Fibroblast of mammary gland (primary cell): ENCODE results near the gene NTN1.

Experiments
- DNase-seq: peaks from one replicate; pipeline ENCODE4 v3.0.0-alpha.2; 2010; ENCODE audit warnings: low read depth
- H3K4me3 ChIP-seq: 2 replicates; pipeline ENCODE4 v1.5.1; 2011; ENCODE audit warnings: low read depth, mild to moderate bottlenecking, low read length, moderate library complexity; ENCODE audit not compliant: control insufficient read depth
- TF ChIP-seq, protein P1 (sequence below): conservative IDR thresholded peaks from 2 replicates; pipeline ENCODE4 v1.5.1; 2011; ENCODE audit warnings: low read depth, low read length, inconsistent platforms; ENCODE audit not compliant: control insufficient read depth, insufficient read depth

Gene NTN1

DNA sequence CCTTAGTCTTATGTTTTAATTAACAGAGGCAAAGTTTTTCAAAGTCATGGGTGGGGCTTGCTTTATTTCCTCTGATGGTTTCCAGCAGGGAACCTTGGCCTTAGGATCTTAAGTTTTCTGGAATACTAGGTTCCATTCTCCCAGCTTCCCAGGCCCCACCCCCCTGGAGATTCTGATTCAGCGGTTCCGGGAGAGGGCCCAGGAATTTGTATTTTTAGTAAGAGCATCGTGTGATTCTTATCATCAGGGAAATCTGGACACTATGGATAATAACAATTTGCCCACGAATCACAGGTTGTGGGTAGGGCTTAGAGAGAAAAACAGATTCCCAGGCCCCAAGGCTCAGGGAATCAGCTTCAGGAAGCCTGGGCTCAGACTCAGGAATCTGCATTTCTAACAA, 263.6 kb downstream of the NTN1 start:
- TF ChIP-seq, protein P1, sequence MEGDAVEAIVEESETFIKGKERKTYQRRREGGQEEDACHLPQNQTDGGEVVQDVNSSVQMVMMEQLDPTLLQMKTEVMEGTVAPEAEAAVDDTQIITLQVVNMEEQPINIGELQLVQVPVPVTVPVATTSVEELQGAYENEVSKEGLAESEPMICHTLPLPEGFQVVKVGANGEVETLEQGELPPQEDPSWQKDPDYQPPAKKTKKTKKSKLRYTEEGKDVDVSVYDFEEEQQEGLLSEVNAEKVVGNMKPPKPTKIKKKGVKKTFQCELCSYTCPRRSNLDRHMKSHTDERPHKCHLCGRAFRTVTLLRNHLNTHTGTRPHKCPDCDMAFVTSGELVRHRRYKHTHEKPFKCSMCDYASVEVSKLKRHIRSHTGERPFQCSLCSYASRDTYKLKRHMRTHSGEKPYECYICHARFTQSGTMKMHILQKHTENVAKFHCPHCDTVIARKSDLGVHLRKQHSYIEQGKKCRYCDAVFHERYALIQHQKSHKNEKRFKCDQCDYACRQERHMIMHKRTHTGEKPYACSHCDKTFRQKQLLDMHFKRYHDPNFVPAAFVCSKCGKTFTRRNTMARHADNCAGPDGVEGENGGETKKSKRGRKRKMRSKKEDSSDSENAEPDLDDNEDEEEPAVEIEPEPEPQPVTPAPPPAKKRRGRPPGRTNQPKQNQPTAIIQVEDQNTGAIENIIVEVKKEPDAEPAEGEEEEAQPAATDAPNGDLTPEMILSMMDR = no peak
- no peak overlapping the region for H3K4me3 ChIP-seq
- no peak for DNase-seq

DNA sequence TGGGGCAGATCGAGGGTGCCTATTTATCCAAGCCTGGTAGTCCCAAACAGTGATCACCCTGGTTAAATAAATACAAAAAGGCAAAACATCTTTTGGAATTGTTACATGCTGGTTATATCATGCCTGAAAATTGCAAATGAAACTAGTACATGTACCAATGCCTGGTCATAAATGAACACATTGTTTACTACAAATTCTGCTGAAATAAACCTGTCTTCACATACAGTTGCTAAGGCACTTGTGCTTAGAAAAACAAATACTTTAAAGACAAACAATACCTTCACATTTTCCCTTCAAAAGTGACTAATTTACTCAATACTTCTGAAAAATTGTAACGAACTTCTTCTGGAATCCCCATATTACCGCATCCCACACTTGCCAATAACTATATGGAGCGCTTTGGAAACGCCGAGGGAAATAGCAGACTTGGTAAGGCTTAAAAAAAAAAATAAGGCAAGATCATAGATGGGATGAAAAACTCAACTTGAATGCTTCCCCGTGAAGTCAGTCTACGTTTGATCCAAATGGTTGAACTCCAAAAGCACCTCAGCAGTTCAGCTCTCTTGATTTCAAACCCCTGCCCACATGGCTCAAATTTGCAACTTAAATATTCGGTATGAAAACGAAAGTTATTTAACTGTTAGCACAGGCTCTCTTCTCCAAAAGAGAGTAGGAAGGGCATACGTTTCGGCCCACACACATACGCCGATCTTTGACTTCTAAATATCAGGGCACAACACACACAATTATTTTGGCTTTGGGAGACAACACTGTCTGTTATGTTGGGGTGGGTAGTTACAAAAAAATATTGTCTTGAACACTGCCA, 264.5 kb downstream of the NTN1 start:
- H3K4me3 ChIP-seq = no peak overlapping the region
- TF ChIP-seq, protein P1 = no peak
- no peak for DNase-seq

DNA sequence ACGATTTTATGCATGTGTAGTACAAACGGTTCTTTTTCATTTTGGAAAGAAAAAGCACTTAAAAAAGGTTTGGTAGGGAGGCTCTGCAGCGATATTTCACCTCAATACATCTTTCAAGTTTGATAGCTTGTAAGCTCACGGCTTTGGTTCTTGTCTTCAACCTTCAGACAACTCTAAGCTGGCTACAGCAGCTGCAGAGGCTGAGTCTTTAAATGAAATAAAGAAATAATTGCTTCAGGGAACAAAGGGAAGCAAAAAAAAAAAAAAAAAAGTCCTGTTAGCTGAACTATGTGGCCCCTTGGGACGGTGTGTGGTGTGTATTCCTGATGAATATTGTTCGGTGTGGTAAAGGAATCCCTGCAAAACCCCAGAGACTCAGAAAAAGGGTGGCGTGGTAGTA, 265.1 kb downstream of the NTN1 start:
- no peak for DNase-seq
- H3K4me3 ChIP-seq = no peak overlapping the region
- TF ChIP-seq, protein P1 = no peak

DNA sequence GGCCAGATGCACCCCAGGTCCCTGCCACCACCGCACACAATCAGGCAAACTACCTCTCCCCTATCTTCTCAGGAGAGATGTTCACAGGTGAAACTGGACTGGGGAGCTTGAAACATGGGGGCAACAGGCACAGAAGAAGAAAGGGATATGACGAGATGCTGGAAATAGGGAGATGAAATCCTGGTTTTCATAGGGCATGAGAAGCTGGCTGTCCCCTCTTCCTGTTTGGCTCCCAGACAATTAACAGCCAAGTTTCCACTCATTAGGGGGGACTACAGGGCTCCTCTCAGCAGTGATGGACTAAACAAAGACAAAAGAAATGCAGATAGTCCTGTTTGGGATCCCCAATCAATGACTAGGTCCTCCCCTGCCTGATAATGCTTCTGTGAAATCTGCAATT, 266.0 kb downstream of the NTN1 start:
- TF ChIP-seq, protein P1 = no peak
- H3K4me3 ChIP-seq = no peak overlapping the region
- DNase-seq = no peak

DNA sequence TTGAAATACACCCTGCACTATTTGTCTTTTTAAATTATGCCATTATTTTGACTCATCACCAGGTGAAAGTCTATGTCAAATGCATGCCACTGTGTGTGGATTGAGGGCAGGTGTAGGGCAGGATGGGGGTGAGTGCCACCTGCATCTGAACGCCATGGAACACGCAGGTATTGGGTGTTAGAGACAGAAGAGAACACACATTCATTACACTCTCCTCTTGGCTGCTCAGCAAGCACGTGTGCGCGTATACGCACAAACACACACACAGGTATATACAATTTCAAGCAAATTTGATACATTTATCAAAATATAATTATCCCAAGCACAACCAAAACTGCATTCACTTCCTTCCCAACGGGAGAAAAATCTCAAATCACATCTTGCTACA, 268.9 kb downstream of the NTN1 start:
- H3K4me3 ChIP-seq = no peak overlapping the region
- TF ChIP-seq, protein P1 = no peak
- no peak for DNase-seq

DNA sequence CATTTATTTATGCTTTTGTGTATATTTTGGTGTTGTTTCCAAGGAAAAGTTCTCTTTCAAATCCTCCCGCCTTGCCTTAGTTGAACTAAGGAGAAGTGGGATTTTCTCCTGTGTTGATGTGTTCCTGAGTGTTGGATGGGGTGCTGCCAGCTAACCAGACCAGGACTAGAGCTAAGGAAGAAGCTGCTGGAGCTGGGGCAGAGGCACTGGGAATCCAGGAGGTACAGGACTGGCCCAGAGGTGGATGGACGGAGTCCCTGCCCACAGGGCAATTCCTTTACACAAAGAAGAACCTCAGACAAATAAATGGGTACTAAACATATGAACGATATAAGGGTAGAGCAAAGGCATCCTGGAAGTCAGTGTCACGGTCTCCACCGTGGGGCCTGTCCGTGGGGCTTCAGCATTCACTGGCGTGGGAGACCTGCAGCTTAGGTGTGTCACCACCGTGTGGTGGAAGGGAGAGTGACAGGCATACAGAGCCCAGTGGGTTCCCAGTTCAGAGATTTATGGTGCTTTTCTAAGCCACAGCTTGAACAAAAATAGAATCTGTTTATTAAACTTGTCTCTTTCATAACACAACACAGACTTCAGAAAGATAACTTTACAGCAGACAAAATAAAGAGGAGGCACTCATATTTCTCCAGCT, 270.7 kb downstream of the NTN1 start:
- TF ChIP-seq, protein P1 = peak; percentile 62
- no peak overlapping the region for H3K4me3 ChIP-seq
- DNase-seq = peak; percentile 38
